ENCODE measurements around the gene FCHO2.
"Not testable (repeated sequence)": the region's sequence is repeated elsewhere in the genome, so short reads cannot be mapped to it uniquely, and the experiment has no call there.

The FCHO2 gene

DNA sequence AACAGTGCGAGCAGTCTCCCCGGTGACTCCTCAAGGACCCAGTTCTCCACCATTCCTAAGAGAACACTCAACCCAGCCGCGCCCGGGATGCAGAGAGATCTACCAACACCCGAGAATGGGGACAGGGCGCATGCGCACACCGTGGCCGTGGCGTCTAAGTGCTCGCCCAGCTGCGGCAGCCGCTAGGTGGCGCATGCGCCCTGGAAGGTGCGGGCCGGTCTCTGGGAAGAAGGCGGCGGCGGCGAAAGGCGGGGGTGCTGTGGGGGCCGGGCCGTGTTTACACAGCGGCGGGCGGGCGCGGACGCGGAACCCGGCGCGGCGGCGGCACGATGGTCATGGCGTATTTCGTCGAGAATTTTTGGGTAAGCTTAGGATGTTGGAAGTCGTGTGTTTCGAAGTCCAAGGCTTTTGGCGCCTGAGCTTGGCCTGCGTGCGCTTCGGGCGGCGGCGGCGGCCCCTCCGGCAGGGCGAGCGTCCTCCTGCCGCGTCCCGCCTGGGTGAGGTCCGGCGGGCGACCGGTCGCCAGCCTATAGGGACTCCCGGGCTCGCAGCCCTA lies at the start of gene FCHO2:
Gene FCHO2, plus strand, starts transcription at position 274 of the 556 bp plus-strand sequence. Its CDS starts 56 bp downstream, at position 330.
- DNase-seq (ENCODE audit: low read depth in 2 of 2): peak; percentile 94

DNA sequence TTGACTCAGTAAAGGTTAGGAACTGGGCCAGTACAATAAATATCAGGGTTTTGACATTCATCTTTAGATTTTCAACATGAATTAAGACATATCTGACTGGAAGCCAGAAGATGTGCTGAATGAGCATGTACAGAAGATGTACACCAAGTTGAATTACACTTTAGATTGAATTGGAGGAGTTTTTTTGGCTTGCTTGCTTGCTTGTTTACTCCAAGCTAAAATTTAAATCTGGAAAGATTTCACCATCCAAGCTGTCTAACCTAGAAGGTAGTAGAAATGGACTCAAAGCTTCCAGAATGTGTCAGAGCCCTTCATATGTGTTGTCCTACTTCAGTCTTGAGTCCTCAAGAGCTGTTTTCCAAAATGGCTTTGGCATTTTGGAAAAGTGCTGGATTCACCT lies 49.0 kb upstream of the FCHO2 start:
- no peak for DNase-seq (ENCODE audit: low read depth in 2 of 2)

GRCh38 chr5:72908664-72909063 lies 47.2 kb upstream of the FCHO2 start:
- DNase-seq (ENCODE audit: low read depth in 2 of 2): no peak

DNA sequence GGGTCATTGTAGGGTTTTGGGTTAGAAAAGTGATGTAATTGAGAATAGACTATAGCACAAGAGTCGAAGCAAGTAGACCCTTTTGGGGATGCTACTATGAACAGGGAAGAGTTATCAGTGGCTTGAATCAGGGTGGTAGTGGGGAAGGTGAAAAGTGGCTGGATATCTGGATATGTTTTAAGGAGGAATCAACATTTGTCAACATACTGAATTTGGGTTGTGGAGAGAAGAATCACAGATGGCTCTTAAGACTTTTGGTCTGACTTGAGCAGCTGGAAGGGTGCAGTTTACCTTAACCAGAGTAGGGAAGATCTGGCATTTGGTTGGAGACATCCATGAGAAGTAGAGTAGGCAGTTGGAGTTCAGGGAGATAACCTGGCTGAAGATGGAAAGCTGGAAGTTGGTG lies 38.5 kb upstream of the FCHO2 start:
- no peak for DNase-seq (ENCODE audit: low read depth in 2 of 2)

- DNase-seq (ENCODE audit: low read depth in 2 of 2): no peak
Observed at GRCh38 chr5:72920690-72921502, 34.9 kb upstream of the FCHO2 start.

GRCh38 chr5:72921886-72922285 lies 34.0 kb upstream of the FCHO2 start:
- no peak for DNase-seq (ENCODE audit: low read depth in 2 of 2)

DNA sequence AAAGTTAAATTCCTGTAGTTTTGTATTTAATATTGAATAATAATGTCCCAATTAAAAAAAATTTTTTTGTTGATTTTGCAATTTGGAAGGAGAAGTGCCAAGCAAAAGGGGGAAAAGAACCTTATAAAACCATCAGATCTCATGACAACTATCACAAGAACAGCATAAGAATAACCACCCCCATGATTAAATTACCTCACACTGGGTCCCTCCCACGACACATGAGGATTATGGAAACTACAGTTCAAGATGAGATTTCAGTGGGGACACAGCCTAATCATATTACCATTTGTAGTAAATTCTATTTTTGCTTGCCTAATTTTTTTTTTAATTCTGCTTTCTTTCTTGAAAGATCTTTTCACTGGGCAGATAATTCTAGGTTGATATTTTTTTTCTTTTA lies 33.4 kb upstream of the FCHO2 start:
- DNase-seq (ENCODE audit: low read depth in 2 of 2): no peak

GRCh38 chr5:72925336-72926010 lies 30.4 kb upstream of the FCHO2 start:
- no peak for DNase-seq (ENCODE audit: low read depth in 2 of 2)

GRCh38 chr5:72932686-72933085 lies 23.2 kb upstream of the FCHO2 start:
- DNase-seq (ENCODE audit: low read depth in 2 of 2): not testable (repeated sequence)

DNA sequence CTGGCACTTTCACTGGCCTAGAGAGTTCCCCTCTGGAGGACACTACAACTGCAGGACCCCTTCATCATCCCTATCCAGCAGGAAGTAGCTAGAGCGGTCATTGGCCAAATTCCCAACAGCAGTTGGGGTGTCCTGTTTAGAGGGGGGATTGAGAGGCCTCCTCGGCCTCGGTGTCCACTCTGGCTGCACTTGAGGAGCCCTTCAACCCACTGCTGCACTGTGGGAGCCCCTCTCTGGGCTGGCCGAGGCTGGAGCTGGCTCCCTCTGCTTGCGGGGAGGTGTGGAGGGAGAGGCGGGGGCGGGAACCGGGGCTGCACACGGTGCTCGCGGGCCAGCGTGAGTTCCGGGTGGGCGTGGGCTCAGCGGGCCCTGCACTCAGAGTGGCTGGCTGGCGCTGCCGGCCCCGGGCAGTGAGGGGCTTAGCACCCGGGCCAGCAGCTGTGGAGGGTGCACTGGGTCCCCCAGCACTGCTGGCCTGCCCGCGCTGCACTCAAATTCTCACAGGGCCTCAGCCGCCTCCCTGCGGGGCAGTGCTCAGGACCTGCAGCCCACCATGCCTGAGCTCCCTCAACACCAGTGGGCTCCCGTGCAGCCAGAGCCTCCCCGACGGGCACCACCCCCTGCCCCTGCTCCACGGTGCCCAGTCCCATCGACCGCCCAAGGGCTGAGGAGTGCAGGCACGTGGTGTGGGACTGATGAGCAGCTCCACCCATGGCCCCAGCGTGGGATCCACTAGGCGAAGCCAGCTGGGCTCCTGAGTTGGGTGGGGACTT lies 20.7 kb upstream of the FCHO2 start:
- DNase-seq (ENCODE audit: low read depth in 2 of 2): not testable (repeated sequence)

GRCh38 chr5:72936893-72937292 lies 18.9 kb upstream of the FCHO2 start:
- DNase-seq (ENCODE audit: low read depth in 2 of 2): no peak

DNA sequence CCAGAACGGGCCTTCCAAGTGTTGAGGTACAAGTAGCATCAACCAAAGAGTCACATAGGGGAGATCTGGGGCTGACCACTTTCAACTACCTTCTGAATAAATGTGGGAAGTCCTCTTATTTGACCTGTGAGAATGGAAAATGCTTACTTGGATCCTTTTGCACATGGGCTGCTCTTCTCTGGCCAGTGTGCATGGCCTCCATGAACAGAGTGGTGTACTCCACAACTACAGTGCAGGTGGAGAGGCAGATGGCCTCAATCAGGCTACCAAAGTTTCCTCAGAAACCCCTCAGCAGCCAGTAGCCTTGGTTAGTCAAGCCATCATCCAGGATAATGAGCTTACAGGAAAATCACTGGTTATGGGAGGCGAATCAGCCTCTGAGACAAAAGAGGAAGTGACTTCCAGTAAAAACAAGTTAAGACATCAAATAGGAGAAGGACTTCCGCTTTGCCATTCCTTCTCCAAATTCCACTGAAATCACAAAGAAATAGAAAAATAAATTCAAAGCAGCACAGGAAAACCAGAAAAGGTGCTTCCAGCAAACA lies 18.3 kb upstream of the FCHO2 start:
- DNase-seq (ENCODE audit: low read depth in 2 of 2): no peak

DNA sequence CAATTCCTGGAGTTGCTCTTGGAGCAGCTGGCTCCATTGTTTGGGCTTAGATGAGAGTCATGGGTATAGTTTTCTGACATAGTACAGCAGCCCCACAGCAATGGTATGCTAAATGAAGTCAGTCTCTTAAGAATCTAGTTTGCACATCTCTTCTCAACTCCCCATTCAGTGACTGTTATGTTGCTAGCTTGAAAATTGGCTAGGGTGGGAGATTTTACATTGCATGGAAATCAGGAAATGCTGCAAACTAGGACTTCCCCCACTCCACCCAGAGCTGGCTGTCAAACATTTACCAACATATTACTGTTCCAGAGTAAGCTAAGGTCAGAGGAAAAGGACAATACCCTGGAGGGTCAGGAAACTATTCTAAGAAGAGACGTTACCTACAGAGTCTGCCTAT lies 17.6 kb upstream of the FCHO2 start:
- no peak for DNase-seq (ENCODE audit: low read depth in 2 of 2)

DNA sequence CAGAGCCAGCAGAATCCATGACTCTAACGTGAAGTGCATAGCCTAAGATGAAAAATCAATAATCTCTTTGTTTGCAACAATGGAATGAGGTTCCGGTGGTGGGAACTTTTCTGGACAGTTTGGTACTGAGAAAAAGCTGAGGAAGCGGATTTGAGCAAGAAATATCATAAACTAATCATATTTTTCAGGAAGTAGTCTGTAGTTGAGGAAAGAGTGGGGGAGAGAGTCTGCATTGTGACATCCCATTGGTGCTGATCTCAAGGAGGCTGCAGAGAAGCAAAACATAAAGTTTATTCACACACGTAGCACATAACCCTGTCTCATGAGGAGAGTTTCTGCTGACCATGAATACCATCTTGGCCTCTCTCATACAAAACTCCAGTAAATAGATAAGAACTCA lies 15.8 kb upstream of the FCHO2 start:
- no peak for DNase-seq (ENCODE audit: low read depth in 2 of 2)

- DNase-seq (ENCODE audit: low read depth in 2 of 2): no peak
Observed at GRCh38 chr5:72943307-72943706, 12.5 kb upstream of the FCHO2 start.

DNA sequence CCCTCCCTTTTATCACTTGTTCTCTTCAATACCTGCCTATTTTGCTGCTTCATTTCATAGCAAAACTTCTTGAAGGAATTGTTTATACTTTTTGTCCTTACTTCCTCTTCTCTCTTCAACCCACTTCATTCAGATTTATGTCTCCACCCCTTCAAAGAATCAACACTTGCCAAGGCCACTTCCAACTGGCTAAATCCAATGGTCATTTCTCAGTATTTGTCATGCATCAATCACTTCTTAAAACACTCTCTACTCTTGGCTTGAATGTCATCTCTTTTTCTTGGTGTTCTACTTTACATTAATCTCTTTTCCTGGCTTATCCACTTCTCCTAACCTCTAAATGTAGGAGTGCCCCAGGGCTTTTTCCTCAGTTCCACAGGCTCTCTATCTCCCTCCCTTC lies 8.3 kb upstream of the FCHO2 start:
- DNase-seq (ENCODE audit: low read depth in 2 of 2): no peak

DNA sequence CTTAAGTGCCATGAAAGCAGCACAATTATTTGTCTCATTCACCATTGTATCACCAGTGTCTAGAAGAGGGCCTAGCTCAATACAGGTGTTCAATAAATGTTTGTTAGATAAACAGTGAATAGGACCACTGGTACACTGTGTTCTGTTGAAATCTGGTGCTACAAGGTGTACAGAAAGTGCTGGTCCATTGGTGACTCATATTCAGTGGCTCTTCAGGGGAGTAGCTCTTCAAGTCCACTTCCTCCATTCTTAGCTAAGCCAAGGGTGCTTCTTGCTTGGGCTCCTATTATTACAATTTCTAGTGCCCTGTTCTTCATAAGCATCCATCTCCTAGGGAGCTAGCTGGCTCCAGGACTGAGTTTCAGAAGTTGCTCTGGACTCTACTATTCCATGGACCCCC lies 6.4 kb upstream of the FCHO2 start:
- no peak for DNase-seq (ENCODE audit: low read depth in 2 of 2)

DNA sequence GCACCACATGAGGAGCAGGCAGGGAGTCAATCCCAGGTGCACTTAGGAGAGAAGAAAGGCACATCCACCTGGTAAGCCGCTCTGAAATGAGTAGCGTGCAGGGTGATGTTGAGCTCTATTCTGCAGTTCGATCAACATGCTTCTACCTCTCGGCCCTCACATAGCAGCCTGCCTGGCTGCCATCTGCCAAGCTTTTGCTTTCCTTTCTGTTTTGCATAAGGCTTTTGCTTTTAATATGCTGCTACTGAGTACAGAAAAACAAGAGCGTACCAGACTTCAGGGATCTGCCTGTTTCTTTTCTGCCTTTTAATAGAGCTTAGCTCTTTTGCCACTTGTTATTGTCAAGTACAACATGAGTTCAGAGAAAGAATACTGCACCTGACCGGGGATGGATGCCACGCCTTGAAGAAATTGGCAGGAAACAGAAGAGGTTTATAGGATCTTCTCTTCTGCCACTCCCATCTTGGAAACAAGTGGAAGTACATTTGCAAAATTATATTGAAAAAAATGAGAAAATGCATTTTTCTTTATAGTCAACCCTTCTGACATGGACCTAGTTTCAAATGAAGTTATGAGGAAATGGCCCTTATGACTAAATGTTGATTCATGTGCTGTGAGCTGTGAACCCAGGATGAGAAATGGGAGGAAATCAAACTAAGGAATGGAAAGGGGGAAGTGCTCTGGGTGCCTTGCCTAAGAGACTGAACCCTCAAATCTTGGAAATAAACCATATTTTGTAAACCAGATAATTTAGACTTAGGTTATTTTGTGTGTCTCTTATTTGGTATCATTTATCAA lies 4.0 kb upstream of the FCHO2 start:
- no peak for DNase-seq (ENCODE audit: low read depth in 2 of 2)

GRCh38 chr5:72954389-72954788 lies 1.5 kb upstream of the FCHO2 start:
- no peak for DNase-seq (ENCODE audit: low read depth in 2 of 2)

- no peak for DNase-seq (ENCODE audit: low read depth in 2 of 2)
Observed at GRCh38 chr5:72955143-72955767, 586 bp upstream of the FCHO2 start.
